Neural progenitor cell (in vitro differentiated cells): Measurements from ENCODE around the gene INVS. TPM values are rescaled to one million over a fixed set of nuclear protein-coding genes. Genes with fewer than 3 reads are reported as not detected.
"Not testable (repeated sequence)": the region's sequence is repeated elsewhere in the genome, so short reads cannot be mapped to it uniquely, and the experiment has no call there.

ENCODE experiments used
- DNase-seq: peaks from one replicate; pipeline ENCODE4 v3.0.0-alpha.2; 2016; ENCODE audit warnings: low spot score
- H2AFZ ChIP-seq: fragments of 200-600 bp; sonication (generic); replicated peaks from 2 replicates; pipeline ENCODE4 v1.6.1; 2016; ENCODE audit warnings: antibody characterized with exemption
- H3F3A ChIP-seq: fragments of 200-600 bp; sonication (generic); 2 replicates; pipeline ENCODE4 v1.6.1; 2016; ENCODE audit warnings: antibody characterized with exemption, low read depth
- H3K27ac ChIP-seq: fragments of 200-600 bp; sonication (generic); 2 replicates; pipeline ENCODE4 v1.5.1; 2016; ENCODE audit warnings: mild to moderate bottlenecking
- H3K27me3 ChIP-seq: fragments of 200-600 bp; sonication (generic); 2 replicates; pipeline ENCODE4 v1.6.1; 2016; ENCODE audit warnings: mild to moderate bottlenecking, moderate library complexity
- H3K36me3 ChIP-seq: fragments of 200-600 bp; sonication (generic); 2 replicates; pipeline ENCODE4 v1.5.1; 2016
- H3K4me1 ChIP-seq: fragments of 200-600 bp; sonication (generic); 2 replicates; pipeline ENCODE4 v1.6.1; 2016; ENCODE audit warnings: mixed run types
- H3K4me2 ChIP-seq: fragments of 200-600 bp; sonication (generic); 2 replicates; pipeline ENCODE4 v1.6.1; 2016
- H3K4me3 ChIP-seq: fragments of 200-600 bp; sonication (generic); 2 replicates; pipeline ENCODE4 v1.5.1; 2016
- H3K79me2 ChIP-seq: fragments of 200-600 bp; sonication (generic); 2 replicates; pipeline ENCODE4 v1.6.1; 2016; ENCODE audit warnings: low read depth
- H3K9ac ChIP-seq: fragments of 200-600 bp; sonication (generic); 2 replicates; pipeline ENCODE4 v1.6.1; 2016
- H3K9me3 ChIP-seq: fragments of 200-600 bp; sonication (generic); 2 replicates; pipeline ENCODE4 v1.5.1; 2016; ENCODE audit warnings: low read depth
- H4K20me1 ChIP-seq: fragments of 200-600 bp; sonication (generic); 2 replicates; pipeline ENCODE4 v1.6.1; 2016; ENCODE audit warnings: low read depth
- H3K27ac Mint-ChIP-seq: 3 replicates; pipeline ENCODE4 v1.8.0; 2021; ENCODE audit warnings: mixed read lengths
- H3K27me3 Mint-ChIP-seq: 2 replicates; pipeline ENCODE4 v1.8.0; 2022; ENCODE audit warnings: low read depth, mild to moderate bottlenecking, inconsistent platforms, moderate library complexity, mixed read lengths; ENCODE audit not compliant: insufficient read depth
- H3K36me3 Mint-ChIP-seq: 3 replicates; pipeline ENCODE4 v1.8.0; 2021; ENCODE audit warnings: mixed read lengths
- H3K4me1 Mint-ChIP-seq: 3 replicates; pipeline ENCODE4 v1.8.0; 2021; ENCODE audit warnings: mixed read lengths
- H3K4me3 Mint-ChIP-seq: 3 replicates; pipeline ENCODE4 v1.8.0; 2021; ENCODE audit warnings: mild to moderate bottlenecking, moderate library complexity, mixed read lengths
- H3K9me3 Mint-ChIP-seq: 3 replicates; pipeline ENCODE4 v1.8.0; 2020; ENCODE audit warnings: mixed read lengths
- EZH2 ChIP-seq: fragments of 200-600 bp; sonication (generic); IDR thresholded peaks from 2 replicates; pipeline ENCODE4 v1.6.1; 2017; ENCODE audit warnings: antibody characterized with exemption, mild to moderate bottlenecking, moderate library complexity
- EZH2phosphoT487 ChIP-seq: fragments of 200-600 bp; sonication (generic); IDR thresholded peaks from 2 replicates; pipeline ENCODE4 v1.6.1; 2017; ENCODE audit warnings: antibody characterized with exemption
- total RNA-seq: library from RNA; depleted of rRNA; stranded (reverse); fragments of >200 nt; gene quantifications from 2 replicates; pipeline ENCODE4 v1.2.3, GENCODE V29; 2015; ENCODE audit warnings: low replicate concordance
- TF ChIP-seq, protein P1 (sequence below): fragments of 200-600 bp; sonication (generic); IDR thresholded peaks from 2 replicates; pipeline ENCODE4 v1.5.1; 2017; ENCODE audit warnings: antibody characterized with exemption, mild to moderate bottlenecking

INVS gene
- total RNA-seq, 1 donor from 2014 or later, result 29.2 TPM

DNA sequence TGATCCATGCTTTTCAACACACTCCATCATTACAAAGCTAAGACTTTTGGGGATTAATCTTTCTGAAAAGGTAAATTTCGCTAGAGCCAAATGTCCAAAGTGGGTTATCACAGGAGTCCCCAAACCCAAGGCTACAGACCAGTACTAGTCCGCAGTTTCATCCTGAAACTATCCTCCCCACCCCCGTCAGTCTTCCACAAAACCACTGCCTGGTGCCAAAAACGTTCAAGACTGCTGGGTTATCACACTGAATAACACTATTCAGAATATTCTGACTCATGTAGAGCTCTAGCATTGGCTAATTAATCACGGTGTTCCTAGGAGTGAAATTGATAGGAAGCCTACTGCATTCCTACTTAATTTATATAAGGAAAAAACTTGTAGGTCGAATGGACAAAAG, 24.9 kb upstream of the INVS start:
- Mint-ChIP-seq H3K4me3 (no peak overlapping the region), H3K27ac (no peak overlapping the region), H3K4me1 (no peaks in the 10 kb centered on the region), H3K27me3 (no peaks in the 10 kb centered on the region), H3K36me3 (peaks cover 12% of the 10 kb centered on the region), H3K9me3 (peaks cover 3% of the 10 kb centered on the region)
- H3K4me3 ChIP-seq, result no peak overlapping the region
- no peak overlapping the region for H2AFZ ChIP-seq
- DNase-seq, result no peak
- no peaks in the 10 kb centered on the region for H3K4me1 ChIP-seq
- TF ChIP-seq EZH2 (no peak), EZH2phosphoT487 (no peak)
- TF ChIP-seq, protein P1, sequence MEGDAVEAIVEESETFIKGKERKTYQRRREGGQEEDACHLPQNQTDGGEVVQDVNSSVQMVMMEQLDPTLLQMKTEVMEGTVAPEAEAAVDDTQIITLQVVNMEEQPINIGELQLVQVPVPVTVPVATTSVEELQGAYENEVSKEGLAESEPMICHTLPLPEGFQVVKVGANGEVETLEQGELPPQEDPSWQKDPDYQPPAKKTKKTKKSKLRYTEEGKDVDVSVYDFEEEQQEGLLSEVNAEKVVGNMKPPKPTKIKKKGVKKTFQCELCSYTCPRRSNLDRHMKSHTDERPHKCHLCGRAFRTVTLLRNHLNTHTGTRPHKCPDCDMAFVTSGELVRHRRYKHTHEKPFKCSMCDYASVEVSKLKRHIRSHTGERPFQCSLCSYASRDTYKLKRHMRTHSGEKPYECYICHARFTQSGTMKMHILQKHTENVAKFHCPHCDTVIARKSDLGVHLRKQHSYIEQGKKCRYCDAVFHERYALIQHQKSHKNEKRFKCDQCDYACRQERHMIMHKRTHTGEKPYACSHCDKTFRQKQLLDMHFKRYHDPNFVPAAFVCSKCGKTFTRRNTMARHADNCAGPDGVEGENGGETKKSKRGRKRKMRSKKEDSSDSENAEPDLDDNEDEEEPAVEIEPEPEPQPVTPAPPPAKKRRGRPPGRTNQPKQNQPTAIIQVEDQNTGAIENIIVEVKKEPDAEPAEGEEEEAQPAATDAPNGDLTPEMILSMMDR, result no peak
- no peak overlapping the region for H3K4me2 ChIP-seq
- no peak overlapping the region for H3K27ac ChIP-seq
- no peak overlapping the region for H3K9ac ChIP-seq
- no peaks in the 10 kb centered on the region for H3K27me3 ChIP-seq
- H3K36me3 ChIP-seq, result no peaks in the 10 kb centered on the region
- no peaks in the 10 kb centered on the region for H3F3A ChIP-seq
- no peaks in the 10 kb centered on the region for H4K20me1 ChIP-seq
- peaks cover 12% of the 10 kb centered on the region for H3K79me2 ChIP-seq
- no peaks in the 10 kb centered on the region for H3K9me3 ChIP-seq

DNA sequence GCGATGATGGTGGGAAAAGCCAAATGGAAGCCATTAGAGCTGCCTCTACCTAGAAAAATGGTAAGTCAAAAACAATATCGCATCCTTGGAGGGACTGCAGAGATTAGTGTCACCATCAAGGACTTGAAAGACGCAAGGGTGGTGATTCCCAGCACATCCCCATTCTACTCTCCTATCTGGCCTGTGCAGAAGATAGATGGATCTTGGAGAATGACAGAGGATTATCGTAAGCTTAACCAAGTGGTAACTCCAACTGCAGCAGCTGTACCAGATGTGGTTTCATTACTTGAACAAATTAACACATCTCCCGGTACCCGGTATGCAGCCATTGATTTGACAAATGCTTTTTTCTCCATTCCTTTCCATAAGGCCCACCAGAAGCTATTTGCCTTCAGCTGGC, 24.1 kb upstream of the INVS start:
- no peaks in the 10 kb centered on the region for H3K4me1 ChIP-seq
- Mint-ChIP-seq H3K27me3 (no peaks in the 10 kb centered on the region), H3K4me3 (no peak overlapping the region), H3K27ac (no peak overlapping the region), H3K9me3 (no peaks in the 10 kb centered on the region), H3K36me3 (peaks cover 11% of the 10 kb centered on the region), H3K4me1 (no peaks in the 10 kb centered on the region)
- no peaks in the 10 kb centered on the region for H3F3A ChIP-seq
- DNase-seq, result no peak
- no peaks in the 10 kb centered on the region for H3K27me3 ChIP-seq
- no peaks in the 10 kb centered on the region for H3K9me3 ChIP-seq
- TF ChIP-seq, protein P1, result no peak
- peaks cover 12% of the 10 kb centered on the region for H3K79me2 ChIP-seq
- H3K36me3 ChIP-seq, result no peaks in the 10 kb centered on the region
- no peak overlapping the region for H2AFZ ChIP-seq
- no peak overlapping the region for H3K9ac ChIP-seq
- no peak overlapping the region for H3K4me3 ChIP-seq
- H3K4me2 ChIP-seq, result no peak overlapping the region
- H4K20me1 ChIP-seq, result no peaks in the 10 kb centered on the region
- H3K27ac ChIP-seq, result no peak overlapping the region

DNA sequence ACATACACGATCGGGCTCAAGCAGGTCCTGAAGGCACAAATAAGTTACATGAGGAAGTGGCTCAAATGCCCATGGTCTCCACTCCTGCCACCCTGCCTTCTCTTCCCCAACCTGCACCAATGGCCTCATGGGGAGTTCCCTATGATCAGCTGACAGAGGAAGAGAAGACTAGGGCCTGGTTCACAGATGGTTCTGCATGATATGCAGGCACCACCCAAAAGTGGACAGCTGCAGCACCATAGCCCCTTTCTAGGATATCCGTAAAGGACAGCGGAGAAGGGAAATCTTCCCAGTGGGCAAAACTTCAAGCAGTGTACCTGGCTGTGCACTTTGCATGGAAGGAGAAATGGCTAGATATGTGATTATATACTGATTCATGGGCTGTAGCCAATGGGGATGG, 22.8 kb upstream of the INVS start:
- not testable (repeated sequence) for H3K27me3 ChIP-seq, H3K4me1 ChIP-seq, H3K9ac ChIP-seq, H3K9me3 Mint-ChIP-seq, H2AFZ ChIP-seq, H3K27me3 Mint-ChIP-seq, H3K4me2 ChIP-seq, H3K4me1 Mint-ChIP-seq, H3K9me3 ChIP-seq, H3F3A ChIP-seq, H3K27ac ChIP-seq, DNase-seq, H3K4me3 ChIP-seq, H3K36me3 ChIP-seq, H3K27ac Mint-ChIP-seq, H4K20me1 ChIP-seq, H3K4me3 Mint-ChIP-seq
- peaks cover 19% of the 10 kb centered on the region for H3K79me2 ChIP-seq
- H3K36me3 Mint-ChIP-seq, result peaks cover 11% of the 10 kb centered on the region

DNA sequence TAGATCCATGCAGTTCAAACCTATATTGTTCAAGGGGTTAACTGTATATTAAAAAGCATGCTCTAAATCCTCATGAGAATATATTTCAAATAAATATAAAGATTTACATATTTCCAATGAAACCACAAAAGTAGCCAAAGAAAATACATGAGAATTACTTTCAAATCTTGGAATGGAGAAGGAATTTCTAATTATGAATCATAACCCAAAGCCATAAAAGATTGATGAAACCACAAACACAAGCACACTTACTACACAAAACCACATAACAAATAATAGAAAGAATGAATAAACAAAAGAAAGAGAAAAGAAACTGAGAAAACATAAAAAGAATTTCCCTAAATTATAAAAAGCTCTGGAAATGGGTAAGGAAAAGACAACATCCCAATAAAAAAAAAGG, 16.3 kb upstream of the INVS start:
- no peak overlapping the region for H2AFZ ChIP-seq
- H3K27ac Mint-ChIP-seq, result no peak overlapping the region
- peaks cover 3% of the 10 kb centered on the region for H3K4me1 Mint-ChIP-seq
- H3K27me3 Mint-ChIP-seq, result no peaks in the 10 kb centered on the region
- DNase-seq, result no peak
- no peak overlapping the region for H3K4me2 ChIP-seq
- H3K27me3 ChIP-seq, result no peaks in the 10 kb centered on the region
- peaks cover 9% of the 10 kb centered on the region for H4K20me1 ChIP-seq
- H3K36me3 Mint-ChIP-seq, result peaks cover 4% of the 10 kb centered on the region
- H3K36me3 ChIP-seq, result no peaks in the 10 kb centered on the region
- no peaks in the 10 kb centered on the region for H3F3A ChIP-seq
- peaks cover 67% of the 10 kb centered on the region for H3K79me2 ChIP-seq
- H3K9me3 ChIP-seq, result no peaks in the 10 kb centered on the region
- peaks cover 4% of the 10 kb centered on the region for H3K4me1 ChIP-seq
- H3K9me3 Mint-ChIP-seq, result no peaks in the 10 kb centered on the region
- H3K4me3 ChIP-seq, result no peak overlapping the region
- H3K27ac ChIP-seq, result no peak overlapping the region
- H3K4me3 Mint-ChIP-seq, result no peak overlapping the region
- no peak overlapping the region for H3K9ac ChIP-seq
- TF ChIP-seq EZH2phosphoT487 (no peak), EZH2 (no peak)
- TF ChIP-seq, protein P1, result no peak
